ENCODE measurements around the gene ACAP3. TPM values are rescaled to one million over a fixed set of nuclear protein-coding genes. Genes with fewer than 3 reads are reported as not detected.

ACAP3 gene
- total and polyA plus RNA-seq, 10 of the 15 experiments (the other 5 are each of a cell fraction or from before 2014, with no cell fraction given) = 0.05 to 34.2 (median 7.1) TPM

DNA sequence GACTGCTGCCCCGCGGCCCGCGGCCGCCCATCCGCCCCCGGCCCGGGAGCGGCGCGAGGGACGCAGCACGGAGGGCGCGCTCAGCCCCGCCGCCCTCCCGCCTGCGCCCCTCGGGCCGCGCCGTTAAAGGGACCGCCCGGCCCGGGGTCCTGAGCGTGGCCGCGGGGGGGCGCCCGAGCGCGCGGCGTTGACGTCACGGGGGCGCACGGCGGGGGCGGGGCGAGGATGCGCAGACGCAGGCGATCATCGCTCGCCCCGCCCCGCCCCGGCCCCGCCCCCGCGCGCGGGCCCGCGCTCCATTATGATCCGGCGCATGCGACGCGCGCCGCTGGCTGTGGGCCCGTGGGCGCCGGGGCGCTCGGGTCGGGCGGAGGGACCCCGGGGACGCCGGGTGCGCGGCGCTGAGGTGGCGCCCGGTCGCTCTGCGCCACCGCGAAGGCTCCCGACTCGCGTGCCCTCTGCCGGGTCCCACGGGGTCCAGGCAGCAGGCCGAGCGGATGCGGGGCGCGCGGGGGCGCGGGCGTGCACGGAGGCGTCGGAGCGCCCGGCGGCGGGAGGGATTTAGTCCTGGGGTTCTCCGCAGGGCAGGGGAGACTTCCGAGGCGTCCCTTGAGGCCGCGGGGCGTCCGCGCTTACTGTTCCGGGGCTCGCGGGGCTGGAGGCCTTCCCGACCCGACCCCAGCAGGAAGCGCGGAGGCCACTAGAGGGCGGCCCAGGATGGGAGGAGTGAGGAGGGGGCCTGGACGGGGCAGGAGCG, 41.7 kb upstream of the ACAP3 start, which contains the start of gene DVL1 (continued):
- TF ChIP-seq, protein P1, sequence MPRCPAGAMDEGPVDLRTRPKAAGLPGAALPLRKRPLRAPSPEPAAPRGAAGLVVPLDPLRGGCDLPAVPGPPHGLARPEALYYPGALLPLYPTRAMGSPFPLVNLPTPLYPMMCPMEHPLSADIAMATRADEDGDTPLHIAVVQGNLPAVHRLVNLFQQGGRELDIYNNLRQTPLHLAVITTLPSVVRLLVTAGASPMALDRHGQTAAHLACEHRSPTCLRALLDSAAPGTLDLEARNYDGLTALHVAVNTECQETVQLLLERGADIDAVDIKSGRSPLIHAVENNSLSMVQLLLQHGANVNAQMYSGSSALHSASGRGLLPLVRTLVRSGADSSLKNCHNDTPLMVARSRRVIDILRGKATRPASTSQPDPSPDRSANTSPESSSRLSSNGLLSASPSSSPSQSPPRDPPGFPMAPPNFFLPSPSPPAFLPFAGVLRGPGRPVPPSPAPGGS (IDR thresholded peaks at IDR 0.05; ENCODE audit: borderline replicate concordance, insufficient read depth, low read depth, low read length, poor library complexity, severe bottlenecking) = no peak
- peak; percentile 59 to 89; a peak in 3 of 4 replicates for TF ChIP-seq BHLHE40 (IDR thresholded peaks at IDR 0.05; ENCODE audit: borderline replicate concordance in 1 of 2, low read depth in 2 of 2, low read length in 1 of 2)
- TF ChIP-seq CREM (IDR thresholded peaks at IDR 0.05; ENCODE audit: low read depth) = peak; percentile 74; the same call in 1 of the 2 replicates
- TF ChIP-seq ZBED1 (IDR thresholded peaks at IDR 0.05; ENCODE audit: borderline replicate concordance) = no peak
- no peak for TF ChIP-seq PAX8 (IDR thresholded peaks at IDR 0.05)
- TF ChIP-seq EZH2 (IDR thresholded peaks at IDR 0.05; ENCODE audit: borderline replicate concordance, control insufficient read depth, low read depth, low read length) = no peak
- no peak for TF ChIP-seq SMC3 (IDR thresholded peaks at IDR 0.05; ENCODE audit: borderline replicate concordance, low read length)
